SU-DHL-6 (cell line): Measurements from ENCODE around the gene PHAF1.

Experiments used
- H2AFZ ChIP-seq: fragments of 200-600 bp; sonication (generic); 2 replicates; pipeline ENCODE4 v1.6.1; 2014; ENCODE audit warnings: low read depth, mild to moderate bottlenecking, moderate library complexity, mixed read lengths, antibody characterized with exemption, low read length; ENCODE audit not compliant: severe bottlenecking
- H3F3A ChIP-seq: fragments of 200-600 bp; shearing (Covaris generic); 2 replicates; pipeline ENCODE4 v1.6.0; 2016; ENCODE audit warnings: antibody characterized with exemption, mild to moderate bottlenecking; ENCODE audit not compliant: insufficient read depth
- H3K27ac ChIP-seq: fragments of 200-600 bp; sonication (generic); 2 replicates; pipeline ENCODE4 v1.5.1; 2016; ENCODE audit warnings: low read depth, mild to moderate bottlenecking, low read length, moderate library complexity, mixed read lengths
- H3K27me3 ChIP-seq: fragments of 200-600 bp; sonication (generic), shearing (Covaris generic); 2 replicates; pipeline ENCODE4 v1.6.0; 2014; ENCODE audit warnings: mild to moderate bottlenecking, low read length
- H3K36me3 ChIP-seq: fragments of 200-600 bp; sonication (generic); 2 replicates; pipeline ENCODE4 v1.6.1; 2014; ENCODE audit warnings: mild to moderate bottlenecking, low read length, mixed read lengths
- H3K4me2 ChIP-seq: fragments of 300-600, 200-600 bp; shearing (Covaris generic), sonication (generic); 2 replicates; pipeline ENCODE4 v1.6.0; 2014; ENCODE audit warnings: low read length, low read depth, mild to moderate bottlenecking; ENCODE audit not compliant: poor library complexity, severe bottlenecking
- H3K4me3 ChIP-seq: fragments of 200-600 bp; sonication (generic); 2 replicates; pipeline ENCODE4 v1.5.1; 2014; ENCODE audit warnings: antibody characterized with exemption, low read length, mild to moderate bottlenecking, mixed read lengths; ENCODE audit not compliant: insufficient read depth, poor library complexity, severe bottlenecking
- H3K79me2 ChIP-seq: fragments of 200-600 bp; sonication (generic); 2 replicates; pipeline ENCODE4 v1.6.1; 2014; ENCODE audit warnings: mild to moderate bottlenecking, low read length, moderate library complexity; ENCODE audit not compliant: insufficient read depth
- H3K9ac ChIP-seq: fragments of 200-600 bp; sonication (generic); 2 replicates; pipeline ENCODE4 v1.7.0; 2014; ENCODE audit warnings: mild to moderate bottlenecking, low read length
- H3K9me2 ChIP-seq: fragments of 200-600 bp; sonication (generic); replicated peaks from 2 replicates; pipeline ENCODE4 v1.6.1; 2014; ENCODE audit warnings: low read length; ENCODE audit not compliant: insufficient read depth
- H3K9me3 ChIP-seq: fragments of 200-600 bp; sonication (generic); 2 replicates; pipeline ENCODE4 v1.6.1; 2014; ENCODE audit warnings: low read length, mixed read lengths; ENCODE audit not compliant: insufficient read depth
- H4K20me1 ChIP-seq: fragments of 200-600 bp; sonication (generic); 2 replicates; pipeline ENCODE4 v1.6.1; 2014; ENCODE audit warnings: low read depth, mild to moderate bottlenecking, antibody characterized with exemption, low read length, moderate library complexity, mixed read lengths
- CTCF ChIP-seq: fragments of 200-600 bp; sonication (generic); IDR thresholded peaks from one replicate; pipeline ENCODE4 v1.5.1; 2017; ENCODE audit warnings: antibody characterized with exemption, mild to moderate bottlenecking, low read length, moderate library complexity; ENCODE audit not compliant: insufficient read depth, poor library complexity, severe bottlenecking
- EZH2phosphoT487 ChIP-seq: fragments of 200-600 bp; sonication (generic), shearing (Covaris generic); conservative IDR thresholded peaks from 2 replicates; pipeline ENCODE4 v1.6.1; 2018; ENCODE audit warnings: mild to moderate bottlenecking, antibody characterized with exemption, low read length, moderate library complexity, mixed read lengths

Gene PHAF1

DNA sequence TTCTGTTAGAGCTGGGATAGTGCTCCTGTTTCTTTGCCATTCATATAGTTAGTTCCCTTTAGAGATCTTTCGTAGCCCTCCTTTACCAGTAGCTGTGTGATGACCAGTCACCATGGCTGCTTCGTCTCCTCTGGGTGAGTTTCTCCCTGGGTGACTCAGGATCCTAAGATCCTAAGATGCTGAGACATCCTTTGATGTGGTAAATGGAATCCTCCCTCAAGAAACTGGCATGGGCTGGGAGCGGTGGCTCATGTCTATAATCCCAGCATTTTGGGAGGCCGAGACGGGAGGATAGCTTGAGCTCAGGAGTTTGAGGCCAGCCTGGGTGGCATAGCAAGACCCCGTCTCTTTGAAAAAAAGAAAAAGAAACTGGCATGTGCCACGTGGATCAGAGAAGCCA lies 5.9 kb downstream of the PHAF1 start:
- Histone ChIP-seq H3K4me3 (no peak overlapping the region), H3F3A (0 out of 2 replicates have a peak, but pooled peaks cover 4% of the 10 kb centered on the region), H4K20me1 (no peaks in the 10 kb centered on the region), H3K9me2 (no peaks in the 10 kb centered on the region), H3K79me2 (peaks cover 41% of the 10 kb centered on the region), H3K36me3 (no peaks in the 10 kb centered on the region), H3K4me2 (no peak overlapping the region), H3K27ac (no peak overlapping the region), H3K9ac (no peak overlapping the region), H3K9me3 (no peaks in the 10 kb centered on the region), H2AFZ (no peak overlapping the region), H3K27me3 (no peaks in the 10 kb centered on the region)
- TF ChIP-seq CTCF (no peak), EZH2phosphoT487 (no peak)

DNA sequence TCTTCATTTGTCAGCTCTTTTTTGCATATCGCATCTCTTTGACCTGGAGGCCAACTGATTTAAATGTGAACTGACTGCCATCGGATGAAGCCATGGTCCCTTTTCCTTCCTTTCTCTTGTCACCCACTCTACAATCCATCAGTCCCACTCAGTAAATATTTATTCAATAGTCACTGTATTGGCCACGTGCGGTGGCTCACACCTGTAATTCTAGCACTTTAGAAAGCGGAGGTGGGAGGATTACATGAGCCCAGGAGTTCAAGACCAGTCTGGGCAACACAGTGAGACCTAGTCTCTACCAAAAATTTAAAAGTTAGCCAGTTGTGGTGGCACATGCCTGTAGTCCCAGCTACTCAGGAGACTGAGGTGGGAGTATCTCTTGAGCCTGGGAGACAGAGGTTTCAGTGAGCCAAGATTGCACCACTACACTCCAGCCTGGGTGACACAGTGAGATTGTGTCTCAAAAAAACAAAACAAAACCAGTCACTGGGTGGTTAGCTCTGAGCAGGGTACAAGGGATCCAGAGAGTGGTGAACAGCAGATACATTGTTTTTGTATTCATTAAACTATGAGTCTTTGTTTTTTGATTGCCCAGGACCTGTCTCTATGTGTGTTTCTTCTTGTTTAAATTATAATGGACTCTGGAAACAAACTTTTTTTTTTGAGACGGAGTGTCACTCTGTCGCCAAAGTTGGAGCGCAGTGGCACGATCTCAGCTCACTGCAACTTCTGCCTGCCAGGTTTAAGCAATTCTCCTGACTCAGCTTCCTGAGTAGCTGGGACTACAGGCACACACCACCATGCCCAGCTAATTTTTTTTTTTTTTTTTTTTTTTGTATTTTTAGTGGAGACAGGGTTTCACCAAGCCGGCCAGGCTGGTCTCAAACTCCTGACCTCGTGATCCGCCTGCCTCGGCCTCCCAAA lies 6.9 kb downstream of the PHAF1 start:
- Histone ChIP-seq H3K79me2 (peaks cover 31% of the 10 kb centered on the region), H3K9ac (no peak overlapping the region), H4K20me1 (no peaks in the 10 kb centered on the region), H2AFZ (no peak overlapping the region), H3K36me3 (no peaks in the 10 kb centered on the region), H3K9me2 (no peaks in the 10 kb centered on the region), H3K4me3 (no peak overlapping the region), H3K27ac (no peak overlapping the region), H3K27me3 (no peaks in the 10 kb centered on the region), H3K4me2 (no peak overlapping the region), H3K9me3 (no peaks in the 10 kb centered on the region), H3F3A (0 out of 2 replicates have a peak, but pooled peaks cover 4% of the 10 kb centered on the region)
- no peak for TF ChIP-seq EZH2phosphoT487
- no peak for TF ChIP-seq CTCF

DNA sequence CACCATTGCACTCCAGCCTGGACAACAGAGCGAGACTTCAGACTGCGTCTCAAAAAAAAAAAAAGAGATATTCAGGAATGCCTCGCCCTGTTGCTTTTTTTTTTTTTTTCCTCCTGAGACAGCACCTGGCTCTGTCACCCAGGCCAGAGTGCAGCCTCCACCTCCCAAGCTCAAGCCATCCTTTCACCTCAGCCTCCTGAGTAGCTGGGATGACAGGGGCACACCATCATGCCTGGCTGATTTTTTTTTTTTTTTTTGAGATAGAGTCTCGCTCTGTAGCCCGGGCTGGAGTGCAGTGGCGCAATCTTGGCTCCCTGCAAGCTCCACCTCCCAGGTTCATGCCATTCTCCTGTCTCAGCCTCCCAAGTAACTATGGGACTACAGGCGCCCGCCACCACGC lies 8.0 kb downstream of the PHAF1 start:
- Histone ChIP-seq H3K9me3 (no peaks in the 10 kb centered on the region), H3K79me2 (peaks cover 26% of the 10 kb centered on the region), H2AFZ (no peak overlapping the region), H3K9me2 (no peaks in the 10 kb centered on the region), H3F3A (0 out of 2 replicates have a peak, but pooled peaks cover 4% of the 10 kb centered on the region), H3K36me3 (no peaks in the 10 kb centered on the region), H3K9ac (no peak overlapping the region), H3K4me3 (no peak overlapping the region), H3K4me2 (no peak overlapping the region), H3K27me3 (no peaks in the 10 kb centered on the region), H4K20me1 (no peaks in the 10 kb centered on the region), H3K27ac (no peak overlapping the region)
- no peak for TF ChIP-seq CTCF
- TF ChIP-seq EZH2phosphoT487: no peak
